Measurements from ENCODE around the gene ITGAL.

ITGAL gene

GRCh38 chr16:30565526-30565925, 93.0 kb downstream of the ITGAL start:
- no peak for ATAC-seq
- TF ChIP-seq CSDC2 (CRISPR knock-in tag; IDR thresholded peaks at IDR 0.05) = no peak
- no peak for TF ChIP-seq ZNF8 (CRISPR knock-in tag; IDR thresholded peaks at IDR 0.05)
- no peak for TF ChIP-seq TOX (CRISPR knock-in tag; IDR thresholded peaks at IDR 0.05; ENCODE audit: borderline replicate concordance)
- TF ChIP-seq TCF4 (CRISPR knock-in tag; IDR thresholded peaks at IDR 0.05; ENCODE audit: borderline replicate concordance) = no peak
- no peak for TF ChIP-seq PATZ1 (CRISPR knock-in tag; IDR thresholded peaks at IDR 0.05; ENCODE audit: borderline replicate concordance)
- TF ChIP-seq RARB (CRISPR knock-in tag; IDR thresholded peaks at IDR 0.05) = no peak
- no peak for TF ChIP-seq OSR1 (CRISPR knock-in tag; IDR thresholded peaks at IDR 0.05)
- TF ChIP-seq ARNTL (CRISPR knock-in tag; IDR thresholded peaks at IDR 0.05; ENCODE audit: borderline replicate concordance, low read depth) = no peak
- no peak for TF ChIP-seq ESRRG (CRISPR knock-in tag; IDR thresholded peaks at IDR 0.05)
- TF ChIP-seq ZNF70 (CRISPR knock-in tag; IDR thresholded peaks at IDR 0.05) = no peak
- TF ChIP-seq ZNF565 (CRISPR knock-in tag; conservative IDR thresholded peaks at IDR 0.05; ENCODE audit: low read depth) = no peak
- TF ChIP-seq, protein P1, sequence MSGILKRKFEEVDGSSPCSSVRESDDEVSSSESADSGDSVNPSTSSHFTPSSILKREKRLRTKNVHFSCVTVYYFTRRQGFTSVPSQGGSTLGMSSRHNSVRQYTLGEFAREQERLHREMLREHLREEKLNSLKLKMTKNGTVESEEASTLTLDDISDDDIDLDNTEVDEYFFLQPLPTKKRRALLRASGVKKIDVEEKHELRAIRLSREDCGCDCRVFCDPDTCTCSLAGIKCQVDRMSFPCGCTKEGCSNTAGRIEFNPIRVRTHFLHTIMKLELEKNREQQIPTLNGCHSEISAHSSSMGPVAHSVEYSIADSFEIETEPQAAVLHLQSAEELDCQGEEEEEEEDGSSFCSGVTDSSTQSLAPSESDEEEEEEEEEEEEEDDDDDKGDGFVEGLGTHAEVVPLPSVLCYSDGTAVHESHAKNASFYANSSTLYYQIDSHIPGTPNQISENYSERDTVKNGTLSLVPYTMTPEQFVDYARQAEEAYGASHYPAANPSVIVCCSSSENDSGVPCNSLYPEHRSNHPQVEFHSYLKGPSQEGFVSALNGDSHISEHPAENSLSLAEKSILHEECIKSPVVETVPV (CRISPR knock-in tag; IDR thresholded peaks at IDR 0.05) = no peak
- TF ChIP-seq BACH2 (CRISPR knock-in tag; IDR thresholded peaks at IDR 0.05; ENCODE audit: borderline replicate concordance) = no peak

DNA sequence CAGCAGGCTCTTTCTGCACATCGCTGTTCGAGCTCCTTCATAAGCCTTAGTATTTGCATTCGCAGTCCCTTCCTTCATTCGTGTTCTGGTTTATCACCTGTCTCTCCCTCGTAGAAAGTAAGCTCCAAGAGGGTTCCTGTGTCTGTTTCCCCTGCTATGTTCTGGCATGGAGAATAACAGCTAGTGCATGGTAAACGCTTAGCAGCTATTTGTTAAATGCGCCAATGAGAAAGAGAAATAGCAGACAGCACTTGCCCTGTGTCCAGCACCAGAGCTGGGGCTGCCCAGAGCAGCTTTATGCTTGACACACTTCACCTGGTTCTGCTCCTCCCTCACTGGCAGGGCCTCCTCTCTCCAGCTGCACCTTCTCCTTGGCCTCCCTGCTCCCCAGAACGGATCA, 93.4 kb downstream of the ITGAL start:
- TF ChIP-seq TSHZ2 (CRISPR knock-in tag; IDR thresholded peaks at IDR 0.05) (no peak), ESRRG (CRISPR knock-in tag; IDR thresholded peaks at IDR 0.05) (no peak), ARNTL (CRISPR knock-in tag; IDR thresholded peaks at IDR 0.05; ENCODE audit: borderline replicate concordance, low read depth) (no peak), ZFP30 (CRISPR knock-in tag; IDR thresholded peaks at IDR 0.05) (no peak), RARB (CRISPR knock-in tag; IDR thresholded peaks at IDR 0.05) (no peak), ZNF565 (CRISPR knock-in tag; conservative IDR thresholded peaks at IDR 0.05; ENCODE audit: low read depth) (no peak), ZC3H10 (CRISPR knock-in tag; IDR thresholded peaks at IDR 0.05) (no peak), SNAI2 (CRISPR knock-in tag; IDR thresholded peaks at IDR 0.05) (no peak), TCF4 (CRISPR knock-in tag; IDR thresholded peaks at IDR 0.05; ENCODE audit: borderline replicate concordance) (no peak)

DNA sequence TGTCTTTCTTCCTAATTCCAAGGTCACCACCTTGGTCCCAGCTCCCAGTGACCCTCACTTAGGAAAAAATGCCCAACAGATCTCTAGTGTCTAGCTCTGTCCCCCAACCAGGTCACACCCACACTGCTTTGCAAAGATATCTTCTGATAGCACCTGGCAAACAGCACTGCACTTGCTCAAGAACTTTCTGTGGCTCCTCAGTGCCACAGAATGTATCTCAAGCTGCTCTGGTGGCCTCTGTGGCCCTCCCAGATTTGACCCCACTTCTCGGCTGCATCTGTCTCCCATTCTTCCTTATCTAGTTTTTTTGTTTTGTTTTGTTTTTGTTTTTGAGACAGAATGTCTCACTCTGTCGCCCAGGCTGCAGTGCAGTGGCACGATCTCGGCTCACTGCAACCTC, 94.0 kb downstream of the ITGAL start:
- ATAC-seq = no peak
- TF ChIP-seq ZFP3 (CRISPR knock-in tag; IDR thresholded peaks at IDR 0.05) (no peak), OSR1 (CRISPR knock-in tag; IDR thresholded peaks at IDR 0.05) (no peak), ISL1 (CRISPR knock-in tag; IDR thresholded peaks at IDR 0.05) (no peak), ZNF70 (CRISPR knock-in tag; IDR thresholded peaks at IDR 0.05) (no peak), CSDC2 (CRISPR knock-in tag; IDR thresholded peaks at IDR 0.05) (no peak), POU6F1 (CRISPR knock-in tag; IDR thresholded peaks at IDR 0.05; ENCODE audit: borderline replicate concordance, low read depth) (no peak), ARNTL (CRISPR knock-in tag; IDR thresholded peaks at IDR 0.05; ENCODE audit: borderline replicate concordance, low read depth) (no peak)

More for the DNA sequence above, 93.4 kb downstream of the ITGAL start:
- no peak for ATAC-seq

Data from SK-N-SH treated with all-trans-retinoic acid at 6 μM for 48 hours (cell line).